HG03469 (cell line): ENCODE results near the gene CD6.

Source experiments
- ATAC-seq: cut with Tn5 transposase; IDR thresholded peaks from one replicate; pipeline ENCODE4 v1.9.1; 2021; ENCODE audit warnings: mild to moderate bottlenecking, moderate library complexity, moderate number of reproducible peaks; ENCODE audit not compliant: unreplicated experiment

Gene CD6

GRCh38 chr11:61024938-61025820 lies 53.7 kb downstream of the CD6 start:
- no peak for ATAC-seq

DNA sequence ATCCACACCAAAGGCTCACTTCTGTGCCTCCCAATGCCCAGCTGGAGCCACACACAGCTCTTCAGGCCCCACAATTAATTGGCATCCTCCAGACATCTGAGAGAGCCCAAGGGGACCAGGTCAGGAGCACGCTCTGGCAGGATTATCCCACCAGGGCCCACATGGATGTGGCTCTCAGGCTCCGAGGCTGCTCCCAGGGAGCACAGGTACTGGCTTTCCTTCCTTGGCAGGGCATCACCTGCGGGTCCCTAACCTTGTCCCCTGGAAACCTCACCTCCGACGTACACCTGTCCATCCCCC lies 54.3 kb downstream of the CD6 start:
- ATAC-seq: no peak

DNA sequence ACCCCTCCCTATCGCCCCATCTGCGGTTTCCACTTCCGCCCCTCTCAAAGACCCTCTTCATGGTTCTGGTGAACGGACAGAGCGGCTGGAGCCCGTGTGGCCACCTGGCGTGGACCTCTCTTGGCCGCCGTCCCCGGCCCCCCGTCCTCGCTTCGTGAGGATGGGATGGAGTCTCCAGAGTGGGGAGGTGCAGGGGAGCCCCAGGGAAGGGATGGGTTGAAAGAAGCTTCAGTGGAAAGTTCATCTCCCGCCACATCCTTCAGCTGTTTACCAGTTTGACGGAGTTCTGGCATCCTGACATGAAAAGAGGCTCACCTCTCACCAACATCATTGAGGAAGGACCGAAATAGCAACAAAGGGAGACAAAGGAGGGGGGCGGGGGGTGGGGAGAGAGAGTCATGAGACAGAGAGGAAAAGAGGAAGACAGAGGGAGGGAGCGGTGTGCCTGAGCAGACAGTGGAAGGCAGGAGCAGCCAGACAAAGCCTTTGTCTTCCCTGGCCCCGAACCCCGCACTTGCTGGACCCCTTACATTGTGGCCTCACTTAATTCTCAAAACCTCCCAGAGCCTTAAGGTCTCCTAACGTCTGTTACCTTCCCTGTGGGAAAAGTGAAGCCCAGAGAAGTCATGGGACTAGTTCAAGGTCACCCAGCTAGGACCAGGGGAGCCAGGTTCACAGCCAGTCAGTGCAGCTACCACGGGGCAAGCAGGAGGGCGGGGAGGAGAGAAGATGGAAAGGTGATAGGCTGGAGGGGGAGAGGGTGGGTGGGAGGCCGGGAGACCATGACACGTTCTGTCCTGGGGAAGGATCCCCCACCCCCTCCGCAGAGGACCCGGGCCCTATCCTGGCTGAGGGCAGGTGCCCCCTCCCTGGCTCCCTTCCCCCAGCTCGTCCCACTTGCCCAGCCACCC lies 54.9 kb downstream of the CD6 start:
- ATAC-seq: no peak

GRCh38 chr11:61027141-61027840 lies 55.8 kb downstream of the CD6 start:
- no peak for ATAC-seq

- ATAC-seq: peak; percentile 66
Measured at GRCh38 chr11:61028135-61028729, 56.8 kb downstream of the CD6 start.

GRCh38 chr11:61032824-61033223 lies 61.3 kb downstream of the CD6 start:
- no peak for ATAC-seq

DNA sequence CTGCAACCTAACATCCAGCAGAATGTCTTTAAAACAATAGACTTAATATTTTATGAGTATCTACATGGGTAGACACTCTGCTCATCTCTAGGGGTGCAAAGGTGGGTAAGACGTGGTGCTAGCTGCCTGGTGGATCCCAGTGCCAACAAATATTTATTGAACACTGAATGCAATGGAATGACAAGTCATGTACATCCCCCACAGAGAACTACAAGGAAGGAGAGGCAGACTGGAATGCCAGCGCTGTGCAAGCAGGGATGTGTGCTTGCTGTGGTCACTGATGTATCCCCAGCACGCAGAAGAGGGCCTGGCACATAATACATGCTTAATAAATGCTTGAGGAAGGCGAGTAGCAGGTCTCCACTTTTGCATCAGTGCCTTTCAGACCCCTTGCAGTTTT lies 61.9 kb downstream of the CD6 start:
- no peak for ATAC-seq

DNA sequence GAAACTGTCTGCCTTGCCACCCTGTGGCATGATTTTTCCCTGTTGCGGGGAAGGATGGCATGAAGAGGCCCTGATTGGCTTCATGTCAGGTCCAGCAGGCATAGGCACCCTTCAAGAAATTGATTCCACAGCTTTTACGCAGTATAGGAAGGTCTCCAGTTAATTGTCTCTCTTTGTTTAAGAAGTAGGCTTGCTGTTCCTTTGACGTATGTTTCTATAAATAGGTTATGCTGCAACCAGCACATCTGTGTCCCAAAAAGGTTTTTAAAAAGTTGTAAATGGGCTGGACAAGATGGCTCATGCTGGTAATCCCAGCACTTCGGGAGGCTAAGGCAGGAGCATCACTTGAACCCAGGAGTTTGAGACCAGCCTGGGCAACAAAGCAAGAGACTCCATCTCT lies 62.6 kb downstream of the CD6 start:
- no peak for ATAC-seq

GRCh38 chr11:61034704-61035525 lies 63.4 kb downstream of the CD6 start:
- no peak for ATAC-seq

DNA sequence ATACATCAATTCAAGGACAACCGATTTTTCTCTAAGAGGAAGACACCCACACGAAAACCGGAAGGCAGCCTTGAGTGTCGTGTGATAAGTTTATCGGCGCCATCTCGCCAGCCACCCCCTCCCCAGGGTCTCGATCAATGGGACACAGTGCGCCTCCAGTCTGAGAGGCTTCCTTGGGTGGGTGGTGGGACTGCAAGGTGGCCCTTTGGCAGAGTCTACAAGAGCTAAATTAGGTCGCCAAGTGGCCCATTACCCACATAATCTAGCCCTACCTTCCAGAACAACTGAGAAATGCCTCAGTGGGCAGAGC lies 64.0 kb downstream of the CD6 start:
- no peak for ATAC-seq

DNA sequence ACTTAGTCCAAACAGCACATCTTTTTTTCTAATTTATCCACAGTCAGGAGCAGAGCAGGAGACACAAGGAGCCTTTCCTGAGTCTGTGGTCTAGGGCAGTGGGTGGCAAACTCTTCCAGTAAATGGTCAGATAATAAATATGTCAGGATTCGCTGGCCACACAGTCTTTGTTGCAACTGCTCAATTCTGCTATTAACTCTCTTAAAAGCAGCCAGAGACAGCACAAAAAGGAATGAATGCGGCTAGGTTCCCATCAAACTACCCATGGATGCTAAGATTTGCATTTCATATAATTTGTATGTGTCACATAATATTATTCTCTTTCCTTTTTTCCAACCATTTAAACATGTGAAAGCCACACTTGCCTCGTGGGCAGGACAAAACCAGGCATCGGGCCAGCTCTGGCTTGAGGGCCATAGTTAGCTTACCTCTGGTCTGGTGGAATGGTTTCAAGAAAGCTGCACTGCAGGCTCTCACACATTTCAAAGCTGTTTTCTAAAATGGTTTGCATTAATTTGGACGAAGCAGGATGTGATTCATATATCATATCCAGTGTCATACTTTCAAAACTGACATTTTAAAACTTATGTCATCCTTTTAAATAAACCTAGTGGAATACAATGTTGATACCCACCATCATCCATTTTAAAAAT lies 66.1 kb downstream of the CD6 start:
- no peak for ATAC-seq

DNA sequence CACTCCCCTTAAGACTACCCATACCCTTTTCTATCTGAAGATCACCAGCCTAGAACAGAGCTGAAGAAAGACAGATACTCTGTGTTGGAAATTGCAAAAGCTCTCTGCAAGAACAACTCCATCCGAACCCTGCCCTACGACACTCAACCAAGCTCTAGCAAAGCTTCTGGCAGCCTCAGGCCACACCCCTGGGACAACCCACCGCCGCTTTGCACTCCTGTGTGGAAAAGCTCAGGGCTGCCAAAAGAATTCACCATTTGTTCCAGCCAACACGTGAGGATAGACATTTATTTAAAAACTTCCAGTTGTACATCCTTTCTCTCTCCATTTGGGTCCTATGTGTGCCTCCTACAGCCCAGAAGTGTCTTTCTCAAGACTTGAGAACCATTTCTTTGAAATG lies 68.4 kb downstream of the CD6 start:
- no peak for ATAC-seq

DNA sequence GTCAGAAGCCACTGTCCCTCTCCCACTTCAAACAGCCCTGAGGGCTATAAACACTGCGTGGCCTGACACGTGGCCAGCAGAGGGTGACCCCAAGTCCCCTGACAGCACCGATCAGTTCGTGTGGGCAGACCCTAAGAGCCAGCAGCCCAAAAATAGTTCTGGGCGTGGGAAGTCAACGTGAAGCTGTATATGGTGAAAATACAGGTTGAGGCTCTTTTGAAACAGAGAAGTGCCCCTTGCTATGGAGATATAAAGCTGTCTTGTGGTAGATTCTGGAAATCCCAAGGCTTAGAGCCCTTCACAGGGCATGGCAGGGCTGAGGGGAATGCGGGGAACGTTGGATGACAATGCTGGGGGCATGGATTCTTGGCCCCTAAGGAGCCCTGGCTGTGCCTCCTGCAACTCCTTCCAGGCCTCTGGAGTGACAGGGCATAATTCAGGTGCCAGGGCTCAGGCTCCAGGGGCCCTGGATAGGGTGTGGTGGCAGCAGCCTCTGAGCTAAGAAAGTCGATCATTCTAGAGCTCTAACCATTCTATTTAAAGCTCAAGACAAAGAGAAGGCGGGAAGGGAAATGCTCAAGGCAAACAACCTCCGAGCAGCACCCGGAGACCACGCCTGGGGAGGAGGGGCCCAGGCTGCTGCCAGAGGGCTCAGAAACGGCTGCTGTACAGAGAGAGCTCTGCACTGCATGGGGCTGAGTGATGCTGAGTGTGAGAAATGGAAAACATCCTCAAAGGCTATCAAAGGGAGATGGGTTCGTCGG lies 70.5 kb downstream of the CD6 start:
- ATAC-seq: peak; percentile 80

DNA sequence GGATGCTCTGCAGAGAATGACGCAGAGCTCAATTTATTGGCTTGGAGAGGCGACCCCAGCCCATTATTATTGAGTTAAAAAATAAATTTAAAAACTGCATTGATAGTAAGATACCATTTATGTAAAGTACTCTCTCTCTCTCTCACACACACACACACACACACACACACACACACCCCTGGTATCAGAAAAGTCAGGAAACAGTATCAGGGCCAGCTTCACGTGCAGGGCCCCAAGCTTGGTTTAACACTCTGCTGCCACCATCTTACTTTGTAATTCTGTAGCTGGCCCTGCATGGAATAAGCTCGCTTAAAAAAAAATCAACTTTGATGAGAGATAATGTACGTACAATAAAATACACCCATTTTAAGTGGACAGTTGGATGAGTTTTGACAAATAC lies 71.1 kb downstream of the CD6 start:
- no peak for ATAC-seq

- peak; percentile 42 for ATAC-seq
Measured at GRCh38 chr11:61042961-61043540, 71.6 kb downstream of the CD6 start.

DNA sequence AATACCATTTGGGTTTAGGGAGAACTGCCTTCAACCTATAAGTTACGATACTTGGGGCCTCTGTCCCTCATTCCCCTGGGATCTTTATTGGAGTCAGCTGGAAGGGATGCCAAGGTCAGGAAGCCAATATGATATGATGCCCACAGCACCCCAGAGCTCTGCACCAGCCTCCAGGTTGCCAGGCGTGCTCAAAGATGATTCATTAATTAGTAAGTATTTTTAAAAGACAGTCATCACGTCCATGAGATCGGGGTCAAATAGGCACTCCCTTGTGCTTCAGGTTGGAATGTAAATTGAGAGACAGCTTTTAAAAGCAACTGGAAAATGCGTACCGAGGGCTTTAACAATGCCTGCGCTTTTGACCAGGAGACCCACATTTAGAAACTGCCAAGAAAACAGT lies 73.8 kb downstream of the CD6 start:
- ATAC-seq: no peak

DNA sequence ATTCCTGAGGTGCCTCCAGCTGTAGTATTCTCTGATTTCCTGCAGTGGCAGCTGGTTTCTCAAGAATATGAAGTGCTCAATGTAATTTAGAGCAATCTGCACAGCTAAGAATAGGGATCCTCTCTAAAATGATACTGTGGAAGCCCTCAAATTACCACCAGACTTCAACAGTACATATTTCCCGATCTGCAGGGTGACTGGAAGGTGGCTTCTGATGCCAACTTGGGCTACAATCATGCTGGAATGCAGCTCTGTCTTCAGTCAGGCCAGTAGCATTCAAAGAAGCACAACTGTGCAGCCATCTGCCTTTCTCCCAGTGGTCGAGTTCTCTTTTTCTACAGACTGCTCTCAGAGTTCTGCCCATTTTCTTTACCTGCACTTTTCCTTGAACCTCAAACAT lies 75.4 kb downstream of the CD6 start:
- ATAC-seq: no peak

GRCh38 chr11:61048368-61049062 lies 77.0 kb downstream of the CD6 start:
- ATAC-seq: no peak
